SU-DHL-6 (cell line): ENCODE results near the gene C5AR2.

Experiments
- H2AFZ ChIP-seq: fragments of 200-600 bp; sonication (generic); 2 replicates; pipeline ENCODE4 v1.6.1; 2014; ENCODE audit warnings: low read depth, mild to moderate bottlenecking, moderate library complexity, mixed read lengths, antibody characterized with exemption, low read length; ENCODE audit not compliant: severe bottlenecking
- H3F3A ChIP-seq: fragments of 200-600 bp; shearing (Covaris generic); 2 replicates; pipeline ENCODE4 v1.6.0; 2016; ENCODE audit warnings: antibody characterized with exemption, mild to moderate bottlenecking; ENCODE audit not compliant: insufficient read depth
- H3K27ac ChIP-seq: fragments of 200-600 bp; sonication (generic); 2 replicates; pipeline ENCODE4 v1.5.1; 2016; ENCODE audit warnings: low read depth, mild to moderate bottlenecking, low read length, moderate library complexity, mixed read lengths
- H3K27me3 ChIP-seq: fragments of 200-600 bp; sonication (generic), shearing (Covaris generic); 2 replicates; pipeline ENCODE4 v1.6.0; 2014; ENCODE audit warnings: mild to moderate bottlenecking, low read length
- H3K36me3 ChIP-seq: fragments of 200-600 bp; sonication (generic); 2 replicates; pipeline ENCODE4 v1.6.1; 2014; ENCODE audit warnings: mild to moderate bottlenecking, low read length, mixed read lengths
- H3K4me2 ChIP-seq: fragments of 300-600, 200-600 bp; shearing (Covaris generic), sonication (generic); 2 replicates; pipeline ENCODE4 v1.6.0; 2014; ENCODE audit warnings: low read length, low read depth, mild to moderate bottlenecking; ENCODE audit not compliant: poor library complexity, severe bottlenecking
- H3K4me3 ChIP-seq: fragments of 200-600 bp; sonication (generic); 2 replicates; pipeline ENCODE4 v1.5.1; 2014; ENCODE audit warnings: antibody characterized with exemption, low read length, mild to moderate bottlenecking, mixed read lengths; ENCODE audit not compliant: insufficient read depth, poor library complexity, severe bottlenecking
- H3K79me2 ChIP-seq: fragments of 200-600 bp; sonication (generic); 2 replicates; pipeline ENCODE4 v1.6.1; 2014; ENCODE audit warnings: mild to moderate bottlenecking, low read length, moderate library complexity; ENCODE audit not compliant: insufficient read depth
- H3K9ac ChIP-seq: fragments of 200-600 bp; sonication (generic); 2 replicates; pipeline ENCODE4 v1.7.0; 2014; ENCODE audit warnings: mild to moderate bottlenecking, low read length
- H3K9me2 ChIP-seq: fragments of 200-600 bp; sonication (generic); replicated peaks from 2 replicates; pipeline ENCODE4 v1.6.1; 2014; ENCODE audit warnings: low read length; ENCODE audit not compliant: insufficient read depth
- H3K9me3 ChIP-seq: fragments of 200-600 bp; sonication (generic); 2 replicates; pipeline ENCODE4 v1.6.1; 2014; ENCODE audit warnings: low read length, mixed read lengths; ENCODE audit not compliant: insufficient read depth
- H4K20me1 ChIP-seq: fragments of 200-600 bp; sonication (generic); 2 replicates; pipeline ENCODE4 v1.6.1; 2014; ENCODE audit warnings: low read depth, mild to moderate bottlenecking, antibody characterized with exemption, low read length, moderate library complexity, mixed read lengths
- CTCF ChIP-seq: fragments of 200-600 bp; sonication (generic); IDR thresholded peaks from one replicate; pipeline ENCODE4 v1.5.1; 2017; ENCODE audit warnings: antibody characterized with exemption, mild to moderate bottlenecking, low read length, moderate library complexity; ENCODE audit not compliant: insufficient read depth, poor library complexity, severe bottlenecking
- EZH2phosphoT487 ChIP-seq: fragments of 200-600 bp; sonication (generic), shearing (Covaris generic); conservative IDR thresholded peaks from 2 replicates; pipeline ENCODE4 v1.6.1; 2018; ENCODE audit warnings: mild to moderate bottlenecking, antibody characterized with exemption, low read length, moderate library complexity, mixed read lengths

The C5AR2 gene

GRCh38 chr19:47357788-47358680 lies 26.1 kb downstream of the C5AR2 start:
- H4K20me1 ChIP-seq = no peaks in the 10 kb centered on the region
- no peaks in the 10 kb centered on the region for H3K9me2 ChIP-seq
- H3K27ac ChIP-seq = no peak overlapping the region
- no peaks in the 10 kb centered on the region for H3K27me3 ChIP-seq
- no peaks in the 10 kb centered on the region for H3K36me3 ChIP-seq
- no peak for TF ChIP-seq CTCF
- no peak for TF ChIP-seq EZH2phosphoT487
- no peak overlapping the region for H2AFZ ChIP-seq
- 0 out of 2 replicates have a peak, but pooled peaks cover 4% of the 10 kb centered on the region for H3K79me2 ChIP-seq
- H3K4me2 ChIP-seq = no peak overlapping the region
- no peaks in the 10 kb centered on the region for H3K9me3 ChIP-seq
- no peaks in the 10 kb centered on the region for H3F3A ChIP-seq
- H3K9ac ChIP-seq = no peak overlapping the region
- H3K4me3 ChIP-seq = no peak overlapping the region

GRCh38 chr19:47358936-47359335 lies 27.0 kb downstream of the C5AR2 start:
- Histone ChIP-seq H3K27me3 (no peaks in the 10 kb centered on the region), H3K9me2 (no peaks in the 10 kb centered on the region), H3K27ac (no peak overlapping the region), H4K20me1 (no peaks in the 10 kb centered on the region), H3K9me3 (no peaks in the 10 kb centered on the region), H3K36me3 (no peaks in the 10 kb centered on the region), H3K4me2 (no peak overlapping the region), H3K79me2 (no peaks in the 10 kb centered on the region), H3K9ac (no peak overlapping the region), H3K4me3 (no peak overlapping the region), H3F3A (no peaks in the 10 kb centered on the region), H2AFZ (no peak overlapping the region)
- TF ChIP-seq CTCF (no peak), EZH2phosphoT487 (no peak)

GRCh38 chr19:47362321-47362720 lies 30.3 kb downstream of the C5AR2 start:
- Histone ChIP-seq H3K9me3 (no peaks in the 10 kb centered on the region), H3K9ac (no peak overlapping the region), H3K4me3 (no peak overlapping the region), H3K27ac (no peak overlapping the region), H3K79me2 (no peaks in the 10 kb centered on the region), H2AFZ (no peak overlapping the region), H4K20me1 (no peaks in the 10 kb centered on the region), H3K4me2 (no peak overlapping the region), H3K27me3 (no peaks in the 10 kb centered on the region), H3F3A (no peaks in the 10 kb centered on the region), H3K36me3 (no peaks in the 10 kb centered on the region), H3K9me2 (no peaks in the 10 kb centered on the region)
- TF ChIP-seq CTCF = no peak
- TF ChIP-seq EZH2phosphoT487 = no peak
